C4-2B (cell line): Measurements from ENCODE around the gene TRIM37.
"Not testable (repeated sequence)": the region's sequence is repeated elsewhere in the genome, so short reads cannot be mapped to it uniquely, and the experiment has no call there.

Experiments
- H3K27ac ChIP-seq: fragments of 450-650 bp; 2 replicates; pipeline ENCODE4 v1.5.1; 2017
- CTCF ChIP-seq: fragments of 450-650 bp; conservative IDR thresholded peaks from 2 replicates; pipeline ENCODE4 v1.5.1; 2017; ENCODE audit warnings: mild to moderate bottlenecking
- ZFX ChIP-seq: fragments of 450-650 bp; IDR thresholded peaks from 2 replicates; pipeline ENCODE4 v1.6.1; 2017

Gene TRIM37

GRCh38 chr17:59093145-59093701, 13.5 kb downstream of the TRIM37 start:
- H3K27ac ChIP-seq: no peak overlapping the region
- TF ChIP-seq ZFX: no peak
- no peak for TF ChIP-seq CTCF

GRCh38 chr17:59090593-59090992, 16.1 kb downstream of the TRIM37 start:
- not testable (repeated sequence) for H3K27ac ChIP-seq

- no peak for TF ChIP-seq ZFX
- TF ChIP-seq CTCF: no peak
These were observed 22.5 kb downstream of the TRIM37 start for GRCh38 chr17:59084154-59084553.

GRCh38 chr17:59074494-59074893, 32.2 kb downstream of the TRIM37 start:
- no peak overlapping the region for H3K27ac ChIP-seq
- no peak for TF ChIP-seq CTCF
- no peak for TF ChIP-seq ZFX

More at GRCh38 chr17:59084154-59084553, 22.5 kb downstream of the TRIM37 start:
- H3K27ac ChIP-seq: no peak overlapping the region

- TF ChIP-seq CTCF (no peak), ZFX (no peak)
- H3K27ac ChIP-seq: no peak overlapping the region
These were observed 32.7 kb downstream of the TRIM37 start for GRCh38 chr17:59073972-59074371.

GRCh38 chr17:59069856-59070255, 36.8 kb downstream of the TRIM37 start:
- no peak for TF ChIP-seq ZFX
- no peak for TF ChIP-seq CTCF
- H3K27ac ChIP-seq: no peak overlapping the region

- no peak for TF ChIP-seq ZFX
- TF ChIP-seq CTCF: no peak
- H3K27ac ChIP-seq: no peak overlapping the region
These were observed 38.9 kb downstream of the TRIM37 start for GRCh38 chr17:59067756-59068155.

- H3K27ac ChIP-seq: no peak overlapping the region
- TF ChIP-seq ZFX (no peak), CTCF (no peak)
These were observed 39.3 kb downstream of the TRIM37 start for GRCh38 chr17:59067340-59067739.
